ENCODE data around the gene MED23.

GRCh38 chr6:131628726-131629125 is 684 bp upstream of the MED23 start:
- TF ChIP-seq, protein P1, sequence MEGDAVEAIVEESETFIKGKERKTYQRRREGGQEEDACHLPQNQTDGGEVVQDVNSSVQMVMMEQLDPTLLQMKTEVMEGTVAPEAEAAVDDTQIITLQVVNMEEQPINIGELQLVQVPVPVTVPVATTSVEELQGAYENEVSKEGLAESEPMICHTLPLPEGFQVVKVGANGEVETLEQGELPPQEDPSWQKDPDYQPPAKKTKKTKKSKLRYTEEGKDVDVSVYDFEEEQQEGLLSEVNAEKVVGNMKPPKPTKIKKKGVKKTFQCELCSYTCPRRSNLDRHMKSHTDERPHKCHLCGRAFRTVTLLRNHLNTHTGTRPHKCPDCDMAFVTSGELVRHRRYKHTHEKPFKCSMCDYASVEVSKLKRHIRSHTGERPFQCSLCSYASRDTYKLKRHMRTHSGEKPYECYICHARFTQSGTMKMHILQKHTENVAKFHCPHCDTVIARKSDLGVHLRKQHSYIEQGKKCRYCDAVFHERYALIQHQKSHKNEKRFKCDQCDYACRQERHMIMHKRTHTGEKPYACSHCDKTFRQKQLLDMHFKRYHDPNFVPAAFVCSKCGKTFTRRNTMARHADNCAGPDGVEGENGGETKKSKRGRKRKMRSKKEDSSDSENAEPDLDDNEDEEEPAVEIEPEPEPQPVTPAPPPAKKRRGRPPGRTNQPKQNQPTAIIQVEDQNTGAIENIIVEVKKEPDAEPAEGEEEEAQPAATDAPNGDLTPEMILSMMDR (IDR thresholded peaks at IDR 0.05): no peak
- TF ChIP-seq POLR2A (IDR thresholded peaks at IDR 0.05) (no peak), POLR2AphosphoS5 (IDR thresholded peaks at IDR 0.05) (no peak)
